Astrocyte (in vitro differentiated cells and primary cell): ENCODE results near the gene TSPAN33. TPM values are rescaled to one million over a fixed set of nuclear protein-coding genes. Genes with fewer than 3 reads are reported as not detected.

Experiments
- DNase-seq: peaks from one replicate; pipeline ENCODE4 v3.0.0-alpha.2; 2010; ENCODE audit warnings: low read depth
- FAIRE-seq: peaks from 2 replicates; lab custom pipeline; 2011; peaks lifted over from hg19 to GRCh38; lab: Jason Lieb, UNC
- H2AFZ ChIP-seq: 2 replicates; pipeline ENCODE4 v1.6.0; 2012; ENCODE audit warnings: low read depth, low read length, inconsistent platforms
- H3K27ac ChIP-seq: 2 replicates; pipeline ENCODE4 v1.5.1; 2011; ENCODE audit warnings: low read depth, low read length, inconsistent platforms
- H3K27me3 ChIP-seq: 2 replicates; pipeline ENCODE4 v1.6.0; 2011; ENCODE audit warnings: low read length, inconsistent platforms; ENCODE audit not compliant: insufficient read depth
- H3K36me3 ChIP-seq: 2 replicates; pipeline ENCODE4 v1.5.1; 2011; ENCODE audit warnings: low read length, inconsistent platforms; ENCODE audit not compliant: insufficient read depth
- H3K4me1 ChIP-seq: 2 replicates; pipeline ENCODE4 v1.5.1; 2011; ENCODE audit warnings: low read length, inconsistent platforms; ENCODE audit not compliant: insufficient read depth
- H3K4me2 ChIP-seq: 2 replicates; pipeline ENCODE4 v1.6.0; 2012; ENCODE audit warnings: low read length, inconsistent platforms
- H3K4me3 ChIP-seq: 2 replicates; pipeline ENCODE4 v1.5.1; 2011; ENCODE audit warnings: low read depth, mild to moderate bottlenecking, low read length, inconsistent platforms; ENCODE audit not compliant: insufficient read depth
- H3K79me2 ChIP-seq: 2 replicates; pipeline ENCODE4 v1.6.0; 2012; ENCODE audit warnings: mild to moderate bottlenecking, low read length, inconsistent platforms; ENCODE audit not compliant: insufficient read depth
- H3K9ac ChIP-seq: 2 replicates; pipeline ENCODE4 v1.6.0; 2012; ENCODE audit warnings: mild to moderate bottlenecking, low read length, inconsistent platforms
- H3K9me3 ChIP-seq: 2 replicates; pipeline ENCODE4 v1.5.1; 2012; ENCODE audit warnings: low read depth, mild to moderate bottlenecking, low read length, inconsistent platforms; ENCODE audit not compliant: insufficient read depth
- H4K20me1 ChIP-seq: 2 replicates; pipeline ENCODE4 v1.6.0; 2012; ENCODE audit warnings: low read length, inconsistent platforms; ENCODE audit not compliant: insufficient read depth
- H3K27ac Mint-ChIP-seq: one replicate; pipeline ENCODE4 v1.8.0; 2021; ENCODE audit warnings: mild to moderate bottlenecking, mixed read lengths; ENCODE audit not compliant: unreplicated experiment
- H3K27me3 Mint-ChIP-seq: one replicate; pipeline ENCODE4 v1.8.0; 2021; ENCODE audit warnings: low read depth, mixed read lengths; ENCODE audit not compliant: unreplicated experiment
- H3K36me3 Mint-ChIP-seq: one replicate; pipeline ENCODE4 v1.8.0; 2021; ENCODE audit warnings: low read depth, mixed read lengths; ENCODE audit not compliant: unreplicated experiment
- H3K4me1 Mint-ChIP-seq: one replicate; pipeline ENCODE4 v1.8.0; 2021; ENCODE audit warnings: low read depth, mixed read lengths; ENCODE audit not compliant: unreplicated experiment
- H3K4me3 Mint-ChIP-seq: one replicate; pipeline ENCODE4 v1.8.0; 2021; ENCODE audit warnings: mild to moderate bottlenecking, moderate library complexity, mixed read lengths; ENCODE audit not compliant: unreplicated experiment
- H3K9me3 Mint-ChIP-seq: one replicate; pipeline ENCODE4 v1.8.0; 2021; ENCODE audit warnings: mild to moderate bottlenecking, mixed read lengths; ENCODE audit not compliant: unreplicated experiment
- EZH2 ChIP-seq: IDR thresholded peaks from 2 replicates; pipeline ENCODE4 v1.6.1; 2012; ENCODE audit warnings: mild to moderate bottlenecking, low read length, inconsistent platforms; ENCODE audit not compliant: insufficient read depth
- total RNA-seq: library from RNA; stranded (reverse); gene quantifications from 2 replicates; pipeline ENCODE4 v1.2.1, GENCODE V29; 2021
- TF ChIP-seq, protein P1 (sequence below): IDR thresholded peaks from 2 replicates; pipeline ENCODE4 v1.5.1; 2011; ENCODE audit warnings: low read depth, mild to moderate bottlenecking, inconsistent platforms, low read length, moderate library complexity; ENCODE audit not compliant: insufficient read depth

The TSPAN33 gene
- total RNA-seq, 1 donor from 2014 or later: 6.5 TPM

DNA sequence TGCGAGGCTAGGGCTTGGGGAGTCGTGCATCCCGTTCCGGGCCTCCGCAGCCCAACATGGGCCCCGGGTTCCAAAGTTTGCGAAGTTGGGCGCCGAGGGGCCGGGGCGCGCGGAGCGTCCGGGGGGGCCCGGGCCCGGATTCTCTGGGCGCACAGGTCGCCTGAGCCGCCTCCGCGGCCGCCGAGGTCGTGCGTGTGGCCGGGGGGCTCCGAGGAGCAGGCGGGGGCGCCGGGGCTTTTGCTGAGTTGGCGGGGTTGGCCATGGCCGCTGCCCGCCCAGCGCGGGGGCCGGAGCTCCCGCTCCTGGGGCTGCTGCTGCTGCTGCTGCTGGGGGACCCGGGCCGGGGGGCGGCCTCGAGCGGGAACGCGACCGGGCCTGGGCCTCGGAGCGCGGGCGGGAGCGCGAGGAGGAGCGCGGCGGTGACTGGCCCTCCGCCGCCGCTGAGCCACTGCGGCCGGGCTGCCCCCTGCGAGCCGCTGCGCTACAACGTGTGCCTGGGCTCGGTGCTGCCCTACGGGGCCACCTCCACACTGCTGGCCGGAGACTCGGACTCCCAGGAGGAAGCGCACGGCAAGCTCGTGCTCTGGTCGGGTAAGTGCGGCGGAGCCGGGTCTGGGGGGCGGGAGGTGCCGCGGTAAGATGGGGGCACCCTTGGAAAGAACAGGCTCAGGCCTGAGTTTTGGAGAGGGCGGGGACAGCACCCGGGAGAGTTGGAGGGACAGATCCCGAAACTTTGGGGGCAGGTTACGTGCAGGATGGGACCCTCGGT, 44.6 kb downstream of the TSPAN33 start:
- H3K27me3 ChIP-seq: peaks cover 3% of the 10 kb centered on the region
- peaks cover 40% of the 10 kb centered on the region for H4K20me1 ChIP-seq
- Mint-ChIP-seq H3K36me3 (peaks cover 2% of the 10 kb centered on the region), H3K9me3 (no peaks in the 10 kb centered on the region), H3K27me3 (peaks cover 12% of the 10 kb centered on the region), H3K4me1 (peaks cover 5% of the 10 kb centered on the region), H3K27ac (no peak overlapping the region), H3K4me3 (peak overlapping the region; percentile 88)
- H3K27ac ChIP-seq: peak overlapping the region; percentile 6
- peak; percentile 25 for DNase-seq
- FAIRE-seq: no peak
- peak overlapping the region; percentile 68 for H3K4me3 ChIP-seq
- peak overlapping the region; percentile 98 for H3K4me2 ChIP-seq
- no peaks in the 10 kb centered on the region for H3K36me3 ChIP-seq
- peak overlapping the region; percentile 77 for H3K9ac ChIP-seq
- peak overlapping the region; percentile 83 for H2AFZ ChIP-seq
- H3K9me3 ChIP-seq: no peaks in the 10 kb centered on the region
- H3K4me1 ChIP-seq: peaks cover 11% of the 10 kb centered on the region
- H3K79me2 ChIP-seq: peaks cover 44% of the 10 kb centered on the region
- TF ChIP-seq, protein P1, sequence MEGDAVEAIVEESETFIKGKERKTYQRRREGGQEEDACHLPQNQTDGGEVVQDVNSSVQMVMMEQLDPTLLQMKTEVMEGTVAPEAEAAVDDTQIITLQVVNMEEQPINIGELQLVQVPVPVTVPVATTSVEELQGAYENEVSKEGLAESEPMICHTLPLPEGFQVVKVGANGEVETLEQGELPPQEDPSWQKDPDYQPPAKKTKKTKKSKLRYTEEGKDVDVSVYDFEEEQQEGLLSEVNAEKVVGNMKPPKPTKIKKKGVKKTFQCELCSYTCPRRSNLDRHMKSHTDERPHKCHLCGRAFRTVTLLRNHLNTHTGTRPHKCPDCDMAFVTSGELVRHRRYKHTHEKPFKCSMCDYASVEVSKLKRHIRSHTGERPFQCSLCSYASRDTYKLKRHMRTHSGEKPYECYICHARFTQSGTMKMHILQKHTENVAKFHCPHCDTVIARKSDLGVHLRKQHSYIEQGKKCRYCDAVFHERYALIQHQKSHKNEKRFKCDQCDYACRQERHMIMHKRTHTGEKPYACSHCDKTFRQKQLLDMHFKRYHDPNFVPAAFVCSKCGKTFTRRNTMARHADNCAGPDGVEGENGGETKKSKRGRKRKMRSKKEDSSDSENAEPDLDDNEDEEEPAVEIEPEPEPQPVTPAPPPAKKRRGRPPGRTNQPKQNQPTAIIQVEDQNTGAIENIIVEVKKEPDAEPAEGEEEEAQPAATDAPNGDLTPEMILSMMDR: no peak
- TF ChIP-seq EZH2: no peak

DNA sequence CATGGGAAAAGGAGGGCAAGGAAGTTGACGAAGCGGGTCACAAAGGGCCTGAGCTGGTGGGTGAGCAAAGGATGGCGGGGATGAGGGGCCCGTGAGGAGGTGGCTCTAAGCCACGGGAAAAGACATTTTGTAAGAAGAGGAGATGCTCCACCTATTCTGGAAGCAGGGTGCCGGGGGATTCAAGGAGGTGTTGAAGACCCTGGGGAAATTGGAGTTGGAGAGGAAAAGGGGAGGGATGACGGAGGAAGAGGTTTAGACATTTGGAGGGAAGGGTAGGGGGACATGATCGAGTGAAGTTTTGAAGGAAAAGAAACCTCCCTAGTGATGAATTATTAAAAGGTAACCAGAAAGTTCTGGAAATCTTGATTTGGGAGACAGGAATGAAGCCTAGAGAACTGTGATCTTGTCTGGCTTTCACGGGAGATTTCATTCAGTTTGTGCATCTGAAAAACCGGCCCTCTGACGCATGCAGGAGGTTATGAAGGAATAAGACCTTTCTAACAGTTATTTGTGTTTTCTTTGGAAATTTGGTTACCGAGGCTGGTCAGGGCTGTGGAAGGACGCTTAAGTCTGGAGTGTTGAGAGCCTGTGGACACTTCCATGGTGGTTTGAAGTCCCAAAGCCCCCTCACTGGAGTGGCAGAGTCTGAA, 45.3 kb downstream of the TSPAN33 start:
- Mint-ChIP-seq H3K4me1 (peaks cover 5% of the 10 kb centered on the region), H3K27me3 (peaks cover 12% of the 10 kb centered on the region), H3K4me3 (peak overlapping the region; percentile 88), H3K36me3 (peaks cover 2% of the 10 kb centered on the region), H3K27ac (no peak overlapping the region), H3K9me3 (no peaks in the 10 kb centered on the region)
- Histone ChIP-seq H3K4me2 (peak overlapping the region; percentile 98), H3K4me1 (peaks cover 11% of the 10 kb centered on the region), H3K9ac (peak overlapping the region; percentile 77), H3K27ac (no peak overlapping the region), H3K4me3 (peak overlapping the region; percentile 68), H3K27me3 (peaks cover 3% of the 10 kb centered on the region), H2AFZ (peak overlapping the region; percentile 83), H3K79me2 (peaks cover 51% of the 10 kb centered on the region), H4K20me1 (peaks cover 42% of the 10 kb centered on the region), H3K36me3 (no peaks in the 10 kb centered on the region), H3K9me3 (no peaks in the 10 kb centered on the region)
- DNase-seq (no peak), FAIRE-seq (no peak)
- TF ChIP-seq, protein P1: no peak
- TF ChIP-seq EZH2: no peak

DNA sequence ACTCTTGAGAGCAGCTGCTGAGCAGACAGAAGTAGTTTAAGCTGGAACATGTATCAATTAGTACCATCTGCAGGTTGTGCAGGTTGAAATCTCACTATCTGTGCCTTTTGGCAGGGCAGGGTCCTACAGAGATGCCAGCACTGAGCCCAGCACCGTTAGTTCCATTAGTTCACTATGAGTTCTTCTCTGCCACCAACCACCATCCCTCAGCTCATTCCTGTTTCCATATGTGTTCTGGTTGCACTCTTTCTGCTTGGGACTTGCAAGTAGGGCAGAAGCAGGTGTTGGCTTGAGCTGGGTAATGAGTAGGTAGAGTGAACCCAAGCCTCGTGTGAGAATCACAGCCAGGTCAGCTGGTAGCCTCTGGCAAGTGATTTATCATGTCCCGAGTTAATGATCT, 46.8 kb downstream of the TSPAN33 start:
- Histone ChIP-seq H3K27me3 (peaks cover 3% of the 10 kb centered on the region), H3K4me1 (peaks cover 11% of the 10 kb centered on the region), H2AFZ (no peak overlapping the region), H3K27ac (no peak overlapping the region), H3K4me3 (no peak overlapping the region), H3K9ac (no peak overlapping the region), H3K9me3 (no peaks in the 10 kb centered on the region), H3K36me3 (no peaks in the 10 kb centered on the region), H3K79me2 (peaks cover 60% of the 10 kb centered on the region), H3K4me2 (no peak overlapping the region), H4K20me1 (peaks cover 49% of the 10 kb centered on the region)
- Mint-ChIP-seq H3K27me3 (peaks cover 12% of the 10 kb centered on the region), H3K27ac (no peak overlapping the region), H3K4me1 (no peaks in the 10 kb centered on the region), H3K36me3 (peaks cover 2% of the 10 kb centered on the region), H3K9me3 (no peaks in the 10 kb centered on the region), H3K4me3 (no peak overlapping the region)
- DNase-seq (no peak), FAIRE-seq (no peak)
- TF ChIP-seq EZH2: no peak
- TF ChIP-seq, protein P1: no peak
